Naive thymus-derived CD4-positive, alpha-beta T cell (primary cell): ENCODE data around the gene ZBTB9. TPM values are rescaled to one million over a fixed set of nuclear protein-coding genes. Genes with fewer than 3 reads are reported as not detected.

Source experiments
- ATAC-seq: fragments of 150-1000 bp; cut with Tn5 transposase; 2 replicates; pipeline ENCODE4 v1.10.0; 2021; ENCODE audit warnings: mild to moderate bottlenecking, moderate library complexity
- CTCF ChIA-PET: fragments of 350-600 bp; sonication (Branson Sonifier 250); formaldehyde crosslinking; loops from one replicate; lab custom pipeline; 2021; ENCODE audit warnings: antibody characterized with exemption; lab: Charles Lee
- POLR2A ChIA-PET: fragments of 350-600 bp; sonication (Branson Sonifier 250); formaldehyde crosslinking; loops from one replicate; lab custom pipeline; 2021; ENCODE audit warnings: antibody characterized with exemption, inconsistent platforms; lab: Charles Lee
- DNase-seq, 9 donors: peaks; one replicate each; pipeline versions ENCODE4 v3.0.0 to v3.0.0-alpha.2; 2020 to 2022; ENCODE audit warnings: mixed read lengths in 1 of 9
- H3K27ac ChIP-seq: one replicate; pipeline ENCODE4 v1.7.0; 2013; ENCODE audit warnings: mild to moderate bottlenecking, low read depth, low read length, moderate library complexity
- H3K27me3 ChIP-seq, 2 donors: one replicate each; pipeline ENCODE4 v1.7.0; 2013; ENCODE audit warnings: low read length in 2 of 2, mild to moderate bottlenecking in 2 of 2, moderate library complexity in 2 of 2; ENCODE audit not compliant: control insufficient read depth in 2 of 2, insufficient read depth in 2 of 2
- H3K36me3 ChIP-seq, 3 experiments: 1 replicate in 2 of 3; 2 replicates in 1 of 3; pipeline ENCODE4 v1.7.0; 2013; ENCODE audit warnings: low read length in 3 of 3, mild to moderate bottlenecking in 3 of 3, moderate library complexity in 1 of 3; ENCODE audit not compliant: insufficient read depth in 3 of 3, control insufficient read depth in 2 of 3
- H3K4me1 ChIP-seq, 2 donors: one replicate each; pipeline ENCODE4 v1.7.0; 2013; ENCODE audit warnings: low read length in 2 of 2, mild to moderate bottlenecking in 2 of 2, moderate library complexity in 1 of 2; ENCODE audit not compliant: control insufficient read depth in 2 of 2, insufficient read depth in 2 of 2
- H3K4me3 ChIP-seq: 2 replicates; pipeline ENCODE4 v1.7.0; 2013; ENCODE audit warnings: mild to moderate bottlenecking, low read length
- H3K9me3 ChIP-seq, 3 experiments: 1 replicate in 2 of 3; 2 replicates in 1 of 3; pipeline ENCODE4 v1.7.0; 2013; ENCODE audit warnings: low read length in 3 of 3; ENCODE audit not compliant: control insufficient read depth in 2 of 3
- H3K27ac Mint-ChIP-seq, 9 donors: one replicate each; pipeline ENCODE4 v1.8.0; 2020 to 2022; ENCODE audit warnings: mixed read lengths in 9 of 9, mild to moderate bottlenecking in 8 of 9, moderate library complexity in 5 of 9, inconsistent platforms in 2 of 9
- H3K27me3 Mint-ChIP-seq, 5 donors: one replicate each; pipeline ENCODE4 v1.8.0; 2021 to 2022; ENCODE audit warnings: mixed read lengths in 5 of 5, mild to moderate bottlenecking in 1 of 5
- H3K36me3 Mint-ChIP-seq, 5 donors: one replicate each; pipeline ENCODE4 v1.8.0; 2020 to 2022; ENCODE audit warnings: mixed read lengths in 5 of 5, mild to moderate bottlenecking in 3 of 5, inconsistent platforms in 1 of 5
- H3K4me1 Mint-ChIP-seq, 7 donors: one replicate each; pipeline ENCODE4 v1.8.0; 2020 to 2022; ENCODE audit warnings: mixed read lengths in 7 of 7, mild to moderate bottlenecking in 3 of 7, inconsistent platforms in 1 of 7
- H3K4me3 Mint-ChIP-seq, 10 donors: one replicate each; pipeline ENCODE4 v1.8.0; 2020 to 2022; ENCODE audit warnings: mild to moderate bottlenecking in 10 of 10, mixed read lengths in 10 of 10, moderate library complexity in 6 of 10, inconsistent platforms in 2 of 10
- H3K9me3 Mint-ChIP-seq, 11 donors: one replicate each; pipeline ENCODE4 v1.8.0; 2020 to 2022; ENCODE audit warnings: mixed read lengths in 11 of 11, mild to moderate bottlenecking in 4 of 11, inconsistent platforms in 1 of 11, moderate library complexity in 1 of 11
- intact Hi-C, 2 donors: fragments of 100-400 bp; cut with micrococcal nuclease; formaldehyde crosslinking; loops; one replicate each; pipeline ENCODE4 v1.15.1; 2023
- polyA plus RNA-seq, 2 donors: library from polyadenylated mRNA; unstranded; fragments of 300-500 nt; fragmentation: Illumina TruSeq; gene quantifications; one replicate each; pipeline ENCODE4 v1.2.3, GENCODE V29; 2021
- total RNA-seq, 6 experiments: library from RNA in 5 of 6; stranded (reverse) in 5 of 6; gene quantifications; 1 replicate in 5 of 6; 2 replicates in 1 of 6; pipeline ENCODE4 v1.2.3 and lab custom pipeline; 2021 to 2026

Gene ZBTB9
- total and polyA plus RNA-seq, 7 experiments from 2014 or later: 3.3 to 15.2 (median 9.8) TPM

DNA sequence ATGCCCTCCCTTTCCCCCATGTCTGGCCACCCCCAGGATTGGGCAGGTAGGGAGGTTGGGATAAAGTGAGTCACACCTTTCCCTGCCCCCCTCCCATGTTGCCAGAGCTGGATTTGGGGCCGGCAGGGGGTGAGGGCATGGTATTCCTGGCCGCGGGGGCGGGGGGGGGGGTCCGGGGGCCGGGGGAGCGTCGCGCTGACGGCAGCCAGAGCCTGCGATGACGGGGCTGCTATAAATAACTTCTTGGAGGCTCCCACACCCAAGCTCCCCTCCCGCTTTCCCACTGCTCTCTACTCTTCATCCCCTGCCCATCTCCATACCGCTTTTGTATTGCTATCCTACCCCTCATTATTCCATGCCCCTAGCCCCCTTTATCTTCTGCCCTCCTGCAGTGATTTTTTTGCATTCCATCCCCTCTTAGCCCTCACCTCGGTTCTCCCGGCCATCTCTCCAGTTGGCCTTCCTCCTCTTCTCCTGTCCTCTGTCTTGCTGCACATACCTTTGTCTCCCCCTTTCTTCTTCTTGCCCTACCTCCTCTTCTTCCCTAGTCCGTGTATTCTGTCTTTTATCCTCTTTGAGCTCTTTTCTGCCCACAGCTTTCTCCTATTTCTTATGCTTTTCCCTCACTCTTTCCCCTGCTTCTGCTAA, 20.7 kb upstream of the ZBTB9 start:
- Mint-ChIP-seq H3K4me1 (peaks cover 40 to 51% (median 49%) of the 10 kb centered on the region in 7 donors), H3K27ac (peak overlapping the region in 7 of 9 donors; percentile 17 to 91 (median 76)), H3K36me3 (peaks cover 0 to 26% (median 13%) of the 10 kb centered on the region in 5 donors), H3K27me3 (no peaks in the 10 kb centered on the region), H3K4me3 (peak overlapping the region in 6 of 10 donors; percentile 10 to 61 (median 38)), H3K9me3 (no peaks in the 10 kb centered on the region)
- ChIA-PET CTCF (no interaction called here), POLR2A (no interaction called here)
- ATAC-seq (no peak), DNase-seq (no peak)
- H3K4me3 ChIP-seq: no peak overlapping the region
- H3K9me3 ChIP-seq: no peaks in the 10 kb centered on the region
- peaks cover 31 to 41% of the 10 kb centered on the region in 2 donors for H3K4me1 ChIP-seq
- peak overlapping the region; percentile 15 for H3K27ac ChIP-seq
- intact Hi-C loops: no loop called here
- H3K36me3 ChIP-seq: peaks cover 5 to 40% (median 13%) of the 10 kb centered on the region in 3 experiments
- H3K27me3 ChIP-seq: no peaks in the 10 kb centered on the region

DNA sequence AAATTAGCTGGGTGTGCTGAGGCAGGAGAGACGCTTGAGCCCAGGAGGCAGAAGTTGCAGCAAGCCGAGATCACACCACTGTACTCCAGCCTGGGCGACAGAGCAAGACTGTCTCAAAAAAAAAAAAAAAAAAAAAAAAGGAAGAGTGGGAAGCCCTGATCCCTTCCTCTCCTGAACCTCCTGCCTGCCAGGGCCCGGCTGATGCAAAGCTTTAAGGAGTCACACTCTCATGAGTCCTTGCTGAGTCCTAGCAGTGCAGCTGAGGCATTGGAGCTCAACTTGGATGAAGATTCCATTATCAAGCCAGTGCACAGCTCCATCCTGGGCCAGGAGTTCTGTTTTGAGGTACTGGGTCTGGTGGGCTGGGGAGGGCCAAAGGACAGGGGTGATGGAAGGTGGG, 19.4 kb upstream of the ZBTB9 start:
- H3K36me3 Mint-ChIP-seq: peaks cover 0 to 36% (median 18%) of the 10 kb centered on the region in 5 donors
- intact Hi-C loops: no loop called here

DNA sequence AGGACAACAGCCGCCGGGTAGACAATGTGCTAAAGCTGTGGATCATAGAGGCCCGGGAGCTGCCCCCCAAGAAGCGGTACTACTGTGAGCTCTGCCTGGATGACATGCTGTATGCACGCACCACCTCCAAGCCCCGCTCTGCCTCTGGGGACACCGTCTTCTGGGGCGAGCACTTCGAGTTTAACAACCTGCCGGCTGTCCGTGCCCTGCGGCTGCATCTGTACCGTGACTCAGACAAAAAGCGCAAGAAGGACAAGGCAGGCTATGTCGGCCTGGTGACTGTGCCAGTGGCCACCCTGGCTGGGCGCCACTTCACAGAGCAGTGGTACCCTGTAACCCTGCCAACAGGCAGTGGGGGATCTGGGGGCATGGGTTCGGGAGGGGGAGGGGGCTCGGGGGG, 16.7 kb upstream of the ZBTB9 start:
- peaks cover 0 to 43% (median 23%) of the 10 kb centered on the region in 5 donors for H3K36me3 Mint-ChIP-seq
- ChIA-PET CTCF (no interaction called here), POLR2A (interaction anchor here (1.5 kb wide), 1 partner anchor 11 kb away, joined by 4 read pairs; no protein-coding TSS in a partner anchor)
- peak overlapping the region in 3 of 9 donors; percentile 38 to 70 (median 49) for H3K27ac Mint-ChIP-seq
- peaks cover 0 to 4% of the 10 kb centered on the region in 2 donors for H3K4me1 ChIP-seq
- H3K27me3 ChIP-seq: no peaks in the 10 kb centered on the region
- H3K9me3 Mint-ChIP-seq: no peaks in the 10 kb centered on the region
- peaks cover 5 to 75% (median 20%) of the 10 kb centered on the region in 3 experiments for H3K36me3 ChIP-seq
- H3K27me3 Mint-ChIP-seq: no peaks in the 10 kb centered on the region
- H3K4me3 Mint-ChIP-seq: no peak overlapping the region
- intact Hi-C loops: no loop called here
- ATAC-seq (no peak), DNase-seq (no peak)
- no peak overlapping the region for H3K27ac ChIP-seq
- H3K4me3 ChIP-seq: no peak overlapping the region
- H3K4me1 Mint-ChIP-seq: peaks cover 13 to 30% (median 16%) of the 10 kb centered on the region in 7 donors
- no peaks in the 10 kb centered on the region for H3K9me3 ChIP-seq

More for the DNA sequence above, 19.4 kb upstream of the ZBTB9 start:
- DNase-seq (no peak), ATAC-seq (no peak)
- peaks cover 18 to 29% of the 10 kb centered on the region in 2 donors for H3K4me1 ChIP-seq
- Mint-ChIP-seq H3K9me3 (no peaks in the 10 kb centered on the region), H3K4me3 (no peak overlapping the region), H3K4me1 (peaks cover 31 to 43% (median 40%) of the 10 kb centered on the region in 7 donors), H3K27ac (peak overlapping the region in 1 of 9 donors; percentile 72), H3K27me3 (no peaks in the 10 kb centered on the region)
- CTCF ChIA-PET: no interaction called here
- H3K27ac ChIP-seq: no peak overlapping the region
- H3K4me3 ChIP-seq: no peak overlapping the region
- peaks cover 5 to 49% (median 18%) of the 10 kb centered on the region in 3 experiments for H3K36me3 ChIP-seq
- H3K27me3 ChIP-seq: no peaks in the 10 kb centered on the region
- POLR2A ChIA-PET: no interaction called here
- H3K9me3 ChIP-seq: no peaks in the 10 kb centered on the region

DNA sequence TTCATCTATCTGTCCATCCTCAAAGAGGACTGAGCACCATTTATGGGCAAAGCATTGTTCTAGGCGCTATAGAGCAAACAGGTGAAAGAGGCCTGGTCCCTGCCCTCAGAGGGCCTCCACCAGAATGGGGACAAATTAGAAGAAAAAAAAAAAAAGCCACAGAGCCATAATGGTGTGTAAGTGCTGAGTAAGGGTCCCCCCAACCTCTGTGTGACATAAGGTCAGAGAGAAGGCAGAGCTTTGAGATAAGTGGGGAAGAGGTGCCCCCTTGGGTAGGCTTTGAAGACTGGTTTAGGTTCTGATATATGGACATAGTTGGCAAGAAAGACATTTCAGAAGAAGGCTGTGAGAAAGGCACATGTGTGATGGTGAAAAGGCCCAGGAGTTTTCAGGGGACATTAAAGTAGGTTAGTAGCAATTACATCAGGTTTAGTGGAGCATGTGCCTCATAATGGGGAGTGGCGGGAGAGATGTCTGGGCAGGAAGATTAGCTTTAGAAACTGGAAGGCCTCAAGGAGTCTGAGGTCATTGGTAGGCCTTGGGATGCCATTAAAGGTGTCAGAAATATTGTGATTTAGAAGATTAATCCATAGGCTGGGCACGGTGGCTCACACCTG, 15.3 kb upstream of the ZBTB9 start:
- intact Hi-C loops: no loop called here
- peak overlapping the region in 5 of 9 donors; percentile 32 to 79 (median 59) for H3K27ac Mint-ChIP-seq
- no peaks in the 10 kb centered on the region for H3K4me1 ChIP-seq
- no peak overlapping the region for H3K4me3 Mint-ChIP-seq
- H3K27me3 Mint-ChIP-seq: no peaks in the 10 kb centered on the region
- H3K4me3 ChIP-seq: no peak overlapping the region
- peaks cover 5 to 86% (median 20%) of the 10 kb centered on the region in 3 experiments for H3K36me3 ChIP-seq
- POLR2A ChIA-PET: interaction anchor here (1.1 to 1.5 kb wide), 2 partner anchors 15 to 58 kb away, joined by 3 read pairs; partner anchors contain the start of gene ZBTB9
- H3K36me3 Mint-ChIP-seq: peaks cover 0 to 45% (median 23%) of the 10 kb centered on the region in 5 donors
- H3K9me3 ChIP-seq: no peaks in the 10 kb centered on the region
- no peak overlapping the region for H3K27ac ChIP-seq
- CTCF ChIA-PET: no interaction called here
- ATAC-seq (no peak), DNase-seq (no peak)
- H3K27me3 ChIP-seq: no peaks in the 10 kb centered on the region
- H3K4me1 Mint-ChIP-seq: peaks cover 2 to 19% (median 6%) of the 10 kb centered on the region in 7 donors
- no peaks in the 10 kb centered on the region for H3K9me3 Mint-ChIP-seq

DNA sequence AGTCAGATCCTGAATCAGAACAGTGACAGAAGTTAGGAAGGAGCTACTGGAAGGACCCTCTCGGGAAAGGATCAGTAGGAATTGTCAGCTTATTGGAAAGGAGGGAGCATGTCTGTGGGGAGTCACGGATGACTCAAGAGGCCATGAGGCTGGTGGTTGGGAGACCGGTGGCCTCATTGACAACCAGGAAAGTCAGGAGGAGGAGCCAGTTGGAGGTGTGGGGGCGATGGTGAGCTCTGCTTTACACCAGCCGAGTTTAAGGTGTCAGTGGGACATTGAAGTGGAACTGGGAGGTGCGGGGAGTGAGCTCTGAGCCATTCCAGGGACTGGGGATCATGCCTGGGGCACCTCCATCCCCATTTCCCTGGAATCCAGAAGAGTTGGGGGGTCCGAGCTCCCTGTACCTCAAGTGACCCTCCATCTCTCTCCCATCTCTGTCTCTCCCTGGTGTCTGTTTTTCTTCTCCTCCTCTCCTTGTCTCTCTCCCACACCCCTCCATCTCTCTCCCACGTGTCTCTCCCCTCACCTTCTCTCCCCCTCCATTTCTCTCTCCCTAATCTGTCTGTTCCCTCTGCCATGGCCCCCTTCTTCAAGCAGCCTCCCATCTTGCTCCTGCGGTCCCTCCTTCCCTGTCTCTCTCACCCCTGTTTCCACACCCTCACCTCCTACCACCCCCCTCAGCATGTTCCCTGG, 14.3 kb upstream of the ZBTB9 start:
- peaks cover 0 to 51% (median 24%) of the 10 kb centered on the region in 5 donors for H3K36me3 Mint-ChIP-seq
- DNase-seq: no peak
- peak overlapping the region in 5 of 9 donors; percentile 32 to 60 (median 51) for H3K27ac Mint-ChIP-seq

DNA sequence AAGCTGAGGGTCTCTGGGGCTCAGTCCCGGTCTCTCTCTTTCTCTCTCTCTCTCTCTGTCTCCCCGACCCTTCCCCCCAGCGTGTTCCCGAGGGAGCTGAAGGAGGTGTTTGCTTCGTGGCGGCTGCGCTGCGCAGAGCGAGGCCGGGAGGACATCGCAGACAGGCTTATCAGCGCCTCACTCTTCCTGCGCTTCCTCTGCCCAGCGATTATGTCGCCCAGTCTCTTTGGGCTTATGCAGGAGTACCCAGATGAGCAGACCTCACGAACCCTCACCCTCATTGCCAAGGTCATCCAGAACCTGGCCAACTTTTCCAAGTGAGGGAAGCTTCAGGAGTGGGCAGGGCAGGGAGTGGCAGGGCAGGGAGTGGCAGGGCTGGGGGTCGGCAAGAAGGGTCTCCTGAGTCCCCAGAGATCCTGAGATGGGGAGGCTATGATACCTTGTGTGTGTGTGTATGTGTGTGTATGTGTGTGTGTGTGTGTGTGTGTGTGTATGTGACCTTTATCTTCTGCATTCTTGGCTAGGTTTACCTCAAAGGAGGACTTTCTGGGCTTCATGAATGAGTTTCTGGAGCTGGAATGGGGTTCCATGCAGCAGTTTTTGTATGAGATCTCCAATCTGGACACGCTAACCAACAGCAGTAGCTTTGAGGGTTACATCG, 13.6 kb upstream of the ZBTB9 start:
- Histone ChIP-seq H3K27ac (no peak overlapping the region), H3K36me3 (peaks cover 5 to 90% (median 15%) of the 10 kb centered on the region in 3 experiments), H3K4me1 (no peaks in the 10 kb centered on the region), H3K9me3 (no peaks in the 10 kb centered on the region), H3K27me3 (no peaks in the 10 kb centered on the region), H3K4me3 (no peak overlapping the region)
- ATAC-seq: no peak
- Mint-ChIP-seq H3K27me3 (no peaks in the 10 kb centered on the region), H3K36me3 (peaks cover 0 to 45% (median 24%) of the 10 kb centered on the region in 5 donors), H3K9me3 (no peaks in the 10 kb centered on the region), H3K4me3 (no peak overlapping the region), H3K27ac (peak overlapping the region in 3 of 9 donors; percentile 40 to 60 (median 45)), H3K4me1 (peaks cover 0 to 17% (median 8%) of the 10 kb centered on the region in 7 donors)
- no peak for DNase-seq
- POLR2A ChIA-PET: interaction anchor here (0.8 to 2.4 kb wide), 5 partner anchors 9 to 59 kb away, joined by 3 to 13 read pairs (median 3); no protein-coding TSS in a partner anchor
- intact Hi-C loops: no loop called here
- CTCF ChIA-PET: no interaction called here

More for the DNA sequence above, 14.3 kb upstream of the ZBTB9 start:
- Mint-ChIP-seq H3K4me1 (peaks cover 0 to 17% (median 7%) of the 10 kb centered on the region in 7 donors), H3K9me3 (no peaks in the 10 kb centered on the region), H3K4me3 (no peak overlapping the region), H3K27me3 (no peaks in the 10 kb centered on the region)
- Histone ChIP-seq H3K27ac (no peak overlapping the region), H3K27me3 (no peaks in the 10 kb centered on the region), H3K9me3 (no peaks in the 10 kb centered on the region), H3K4me3 (no peak overlapping the region), H3K4me1 (no peaks in the 10 kb centered on the region), H3K36me3 (peaks cover 5 to 94% (median 20%) of the 10 kb centered on the region in 3 experiments)
- no peak for ATAC-seq
- POLR2A ChIA-PET: interaction anchor here (0.6 to 1.5 kb wide), 4 partner anchors 10 to 97 kb away, joined by 3 to 5 read pairs (median 4); partner anchors contain the start of gene ZBTB9
- intact Hi-C loops: no loop called here
- CTCF ChIA-PET: no interaction called here
